KMS-11 (cell line): Measurements from ENCODE around the gene RASL10A.

Source experiments
- H2AFZ ChIP-seq: fragments of 200-600 bp; sonication (generic); 2 replicates; pipeline ENCODE4 v1.6.1; 2016; ENCODE audit warnings: antibody characterized with exemption, mixed run types, low read depth
- H3K27ac ChIP-seq: fragments of 200-600 bp; sonication (generic); 2 replicates; pipeline ENCODE4 v1.6.1; 2016; ENCODE audit warnings: mild to moderate bottlenecking, mixed run types
- H3K27me3 ChIP-seq: fragments of 200-600 bp; sonication (generic); 2 replicates; pipeline ENCODE4 v1.6.1; 2017; ENCODE audit warnings: mild to moderate bottlenecking, low read depth, mixed run types, moderate library complexity; ENCODE audit not compliant: insufficient read depth
- H3K36me3 ChIP-seq: fragments of 200-600 bp; sonication (generic); 2 replicates; pipeline ENCODE4 v1.6.1; 2017; ENCODE audit warnings: mild to moderate bottlenecking, mixed run types; ENCODE audit not compliant: insufficient read depth
- H3K4me1 ChIP-seq: fragments of 200-600 bp; sonication (generic); 2 replicates; pipeline ENCODE4 v1.6.1; 2016; ENCODE audit warnings: mild to moderate bottlenecking, low read depth, mixed run types; ENCODE audit not compliant: poor library complexity, severe bottlenecking
- H3K4me2 ChIP-seq: fragments of 200-600 bp; sonication (generic); 2 replicates; pipeline ENCODE4 v1.7.0; 2016; ENCODE audit warnings: mild to moderate bottlenecking, mixed run types
- H3K4me3 ChIP-seq: fragments of 200-600 bp; sonication (generic); IDR thresholded peaks from 2 replicates; pipeline ENCODE4 v1.6.1; 2017; ENCODE audit warnings: low read depth, low read length, mixed read lengths; ENCODE audit not compliant: insufficient read depth
- H3K79me2 ChIP-seq: fragments of 200-600 bp; sonication (generic); 2 replicates; pipeline ENCODE4 v1.6.1; 2016; ENCODE audit warnings: low read depth, mixed run types; ENCODE audit not compliant: insufficient read depth
- H3K9ac ChIP-seq: fragments of 200-600 bp; sonication (generic); 2 replicates; pipeline ENCODE4 v1.6.1; 2016; ENCODE audit warnings: mild to moderate bottlenecking, mixed run types
- H4K20me1 ChIP-seq: fragments of 200-600 bp; sonication (generic); 2 replicates; pipeline ENCODE4 v1.6.1; 2016; ENCODE audit warnings: mild to moderate bottlenecking, mixed run types; ENCODE audit not compliant: insufficient read depth
- CTCF ChIP-seq: fragments of 200-600 bp; sonication (generic); conservative IDR thresholded peaks from 2 replicates; pipeline ENCODE4 v1.6.1; 2017; ENCODE audit warnings: low read depth, mild to moderate bottlenecking, antibody characterized with exemption, low read length, moderate library complexity, mixed read lengths

The RASL10A gene

GRCh38 chr22:29343313-29343805, 27.9 kb upstream of the RASL10A start:
- no peak overlapping the region for H2AFZ ChIP-seq
- H3K4me2 ChIP-seq, result no peak overlapping the region
- no peak for TF ChIP-seq CTCF
- H3K79me2 ChIP-seq, result no peaks in the 10 kb centered on the region
- H3K9ac ChIP-seq, result no peak overlapping the region
- H4K20me1 ChIP-seq, result no peaks in the 10 kb centered on the region
- H3K4me3 ChIP-seq, result no peak overlapping the region
- no peaks in the 10 kb centered on the region for H3K4me1 ChIP-seq
- peaks cover 2% of the 10 kb centered on the region; the same call in 1 of the 2 replicates for H3K36me3 ChIP-seq
- H3K27me3 ChIP-seq, result no peaks in the 10 kb centered on the region
- no peak overlapping the region for H3K27ac ChIP-seq

GRCh38 chr22:29342577-29343312, 27.2 kb upstream of the RASL10A start:
- Histone ChIP-seq H3K79me2 (no peaks in the 10 kb centered on the region), H3K4me2 (no peak overlapping the region), H4K20me1 (no peaks in the 10 kb centered on the region), H3K4me3 (no peak overlapping the region), H3K4me1 (no peaks in the 10 kb centered on the region), H2AFZ (no peak overlapping the region), H3K27me3 (no peaks in the 10 kb centered on the region), H3K36me3 (peaks cover 2% of the 10 kb centered on the region; the same call in 1 of the 2 replicates), H3K9ac (no peak overlapping the region), H3K27ac (no peak overlapping the region)
- no peak for TF ChIP-seq CTCF

- H3K36me3 ChIP-seq, result peaks cover 2% of the 10 kb centered on the region; the same call in 1 of the 2 replicates
Observed at GRCh38 chr22:29342177-29342576, 26.7 kb upstream of the RASL10A start.

GRCh38 chr22:29341849-29342127, 26.3 kb upstream of the RASL10A start:
- H3K4me1 ChIP-seq, result no peaks in the 10 kb centered on the region
- H3K27me3 ChIP-seq, result no peaks in the 10 kb centered on the region
- H3K4me2 ChIP-seq, result no peak overlapping the region
- no peaks in the 10 kb centered on the region for H3K79me2 ChIP-seq
- H2AFZ ChIP-seq, result no peak overlapping the region
- peaks cover 2% of the 10 kb centered on the region; the same call in 1 of the 2 replicates for H3K36me3 ChIP-seq
- no peaks in the 10 kb centered on the region for H4K20me1 ChIP-seq
- no peak for TF ChIP-seq CTCF
- H3K27ac ChIP-seq, result no peak overlapping the region
- H3K4me3 ChIP-seq, result no peak overlapping the region
- no peak overlapping the region for H3K9ac ChIP-seq

More at GRCh38 chr22:29342177-29342576, 26.7 kb upstream of the RASL10A start:
- H3K79me2 ChIP-seq, result no peaks in the 10 kb centered on the region
- H3K4me3 ChIP-seq, result no peak overlapping the region
- no peak overlapping the region for H3K4me2 ChIP-seq
- no peaks in the 10 kb centered on the region for H4K20me1 ChIP-seq
- no peak for TF ChIP-seq CTCF
- H2AFZ ChIP-seq, result no peak overlapping the region
- H3K4me1 ChIP-seq, result no peaks in the 10 kb centered on the region
- H3K27me3 ChIP-seq, result no peaks in the 10 kb centered on the region
- H3K27ac ChIP-seq, result no peak overlapping the region
- no peak overlapping the region for H3K9ac ChIP-seq
